Choroid plexus epithelial cell (primary cell): ENCODE data around the gene OSTN.

ENCODE experiments used
- DNase-seq: peaks from one replicate; pipeline ENCODE4 v3.0.0-alpha.2; 2010; ENCODE audit warnings: low read depth
- H3K4me3 ChIP-seq: 2 replicates; pipeline ENCODE4 v1.5.1; 2011; ENCODE audit warnings: low read depth, mild to moderate bottlenecking, control low read depth, low read length, moderate library complexity
- TF ChIP-seq, protein P1 (sequence below): conservative IDR thresholded peaks from 2 replicates; pipeline ENCODE4 v1.5.1; 2011; ENCODE audit warnings: low read depth, mild to moderate bottlenecking, control low read depth, inconsistent platforms, low read length, moderate library complexity

The OSTN gene

DNA sequence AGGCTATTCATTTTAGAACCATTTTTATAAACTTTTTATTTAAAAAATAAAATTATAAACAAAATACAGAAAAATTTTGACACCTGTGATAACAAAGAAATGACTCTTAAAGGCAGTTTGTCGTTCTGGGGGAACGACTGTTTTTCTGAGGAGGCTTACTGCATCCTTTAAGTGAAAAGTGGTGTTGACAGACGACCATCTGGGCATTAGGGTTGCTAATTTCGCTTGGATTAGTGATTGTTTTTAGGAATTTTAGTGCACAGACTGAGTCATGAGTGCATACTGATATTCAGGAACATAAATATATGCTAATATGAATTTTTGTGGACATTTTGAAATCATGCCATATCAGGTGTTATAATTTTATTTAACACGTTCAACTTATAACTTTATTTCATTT, 28.5 kb downstream of the OSTN start:
- no peak overlapping the region for H3K4me3 ChIP-seq
- no peak for DNase-seq
- TF ChIP-seq, protein P1, sequence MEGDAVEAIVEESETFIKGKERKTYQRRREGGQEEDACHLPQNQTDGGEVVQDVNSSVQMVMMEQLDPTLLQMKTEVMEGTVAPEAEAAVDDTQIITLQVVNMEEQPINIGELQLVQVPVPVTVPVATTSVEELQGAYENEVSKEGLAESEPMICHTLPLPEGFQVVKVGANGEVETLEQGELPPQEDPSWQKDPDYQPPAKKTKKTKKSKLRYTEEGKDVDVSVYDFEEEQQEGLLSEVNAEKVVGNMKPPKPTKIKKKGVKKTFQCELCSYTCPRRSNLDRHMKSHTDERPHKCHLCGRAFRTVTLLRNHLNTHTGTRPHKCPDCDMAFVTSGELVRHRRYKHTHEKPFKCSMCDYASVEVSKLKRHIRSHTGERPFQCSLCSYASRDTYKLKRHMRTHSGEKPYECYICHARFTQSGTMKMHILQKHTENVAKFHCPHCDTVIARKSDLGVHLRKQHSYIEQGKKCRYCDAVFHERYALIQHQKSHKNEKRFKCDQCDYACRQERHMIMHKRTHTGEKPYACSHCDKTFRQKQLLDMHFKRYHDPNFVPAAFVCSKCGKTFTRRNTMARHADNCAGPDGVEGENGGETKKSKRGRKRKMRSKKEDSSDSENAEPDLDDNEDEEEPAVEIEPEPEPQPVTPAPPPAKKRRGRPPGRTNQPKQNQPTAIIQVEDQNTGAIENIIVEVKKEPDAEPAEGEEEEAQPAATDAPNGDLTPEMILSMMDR, result no peak

DNA sequence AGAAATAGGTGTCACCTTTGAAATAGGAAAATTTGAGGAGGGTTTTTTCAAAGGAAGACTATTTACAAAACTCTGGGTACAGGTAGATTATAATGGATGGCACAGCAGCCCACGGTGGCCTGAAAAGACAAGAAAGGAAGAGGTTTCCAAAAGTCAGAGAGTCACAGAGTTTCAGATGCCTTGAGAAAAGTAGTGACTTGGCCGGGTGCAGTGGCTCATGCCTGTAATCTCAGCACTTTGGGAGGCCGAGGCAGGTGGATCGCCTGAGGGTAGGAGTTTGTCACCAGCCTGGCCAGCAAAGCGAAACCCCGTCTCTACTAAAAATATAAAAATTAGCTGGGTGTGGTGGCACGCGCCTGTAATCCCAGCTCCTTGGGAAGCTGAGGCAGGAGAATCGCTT, 35.2 kb downstream of the OSTN start:
- TF ChIP-seq, protein P1, result no peak
- no peak overlapping the region for H3K4me3 ChIP-seq
- no peak for DNase-seq

DNA sequence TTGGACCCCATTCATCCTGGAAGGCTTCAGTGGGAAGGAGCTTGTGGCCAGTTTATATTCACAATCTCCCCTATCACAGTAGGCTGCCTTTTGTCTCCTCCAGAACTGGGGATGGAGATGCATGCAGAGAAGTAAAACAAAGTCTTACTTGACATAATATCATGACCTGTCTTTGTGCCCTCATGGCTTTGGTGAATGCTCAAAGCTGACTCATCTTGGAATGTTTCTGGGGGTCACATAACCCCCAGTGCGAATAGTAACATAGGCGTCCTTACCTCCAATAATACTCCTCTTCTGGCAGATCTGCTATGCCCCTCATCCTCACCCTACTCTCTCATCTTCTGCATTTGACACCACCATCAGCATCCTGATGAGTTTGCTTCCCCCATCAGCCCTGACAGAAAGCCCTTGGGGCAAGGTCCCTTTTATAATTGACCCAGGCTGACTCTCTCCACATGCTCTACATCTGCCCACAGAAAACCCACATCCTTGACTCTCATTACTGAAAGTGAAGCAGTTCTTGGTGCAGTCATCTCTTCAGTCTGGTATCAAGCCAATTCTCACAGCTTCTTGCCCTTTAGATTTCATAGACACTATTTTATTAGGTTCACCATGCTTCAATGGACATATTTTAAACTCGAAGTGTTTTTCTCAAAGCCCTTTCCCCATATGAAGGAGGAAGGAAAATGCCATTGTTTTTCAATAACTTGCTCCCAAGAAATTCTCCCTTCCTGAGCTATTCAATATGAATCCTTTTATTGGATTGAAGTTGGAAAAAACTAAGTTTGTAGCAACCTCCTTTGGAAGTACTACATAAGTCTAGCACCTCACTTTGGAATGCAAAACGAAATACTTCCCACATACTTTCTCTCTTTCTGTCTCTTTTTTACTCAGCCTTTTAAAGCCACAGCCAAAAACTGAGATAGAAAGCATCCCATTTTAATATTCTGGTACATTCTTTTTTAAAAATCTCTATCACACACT, 36.6 kb downstream of the OSTN start:
- no peak overlapping the region for H3K4me3 ChIP-seq
- TF ChIP-seq, protein P1, result no peak
- DNase-seq, result peak; percentile 71

DNA sequence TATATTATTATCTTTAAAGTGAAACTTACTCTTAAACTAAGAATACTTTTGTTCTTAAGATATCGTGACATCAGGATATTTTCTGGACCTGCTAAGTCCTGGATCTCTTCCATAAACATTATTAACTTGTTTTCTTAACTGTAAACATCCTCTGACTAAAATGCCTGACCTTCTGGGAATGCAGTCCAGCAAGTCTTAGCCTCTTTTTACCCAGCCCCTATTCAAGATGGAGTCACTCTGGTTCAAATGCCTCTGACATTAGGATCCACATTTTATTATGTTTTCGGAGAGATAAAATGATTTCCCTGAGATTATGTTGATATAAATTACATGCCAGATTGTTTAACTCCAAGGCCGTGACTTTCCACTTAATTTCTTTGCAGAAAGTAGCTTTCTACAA, 37.6 kb downstream of the OSTN start:
- TF ChIP-seq, protein P1, result no peak
- no peak overlapping the region for H3K4me3 ChIP-seq
- peak; percentile 36 for DNase-seq

DNA sequence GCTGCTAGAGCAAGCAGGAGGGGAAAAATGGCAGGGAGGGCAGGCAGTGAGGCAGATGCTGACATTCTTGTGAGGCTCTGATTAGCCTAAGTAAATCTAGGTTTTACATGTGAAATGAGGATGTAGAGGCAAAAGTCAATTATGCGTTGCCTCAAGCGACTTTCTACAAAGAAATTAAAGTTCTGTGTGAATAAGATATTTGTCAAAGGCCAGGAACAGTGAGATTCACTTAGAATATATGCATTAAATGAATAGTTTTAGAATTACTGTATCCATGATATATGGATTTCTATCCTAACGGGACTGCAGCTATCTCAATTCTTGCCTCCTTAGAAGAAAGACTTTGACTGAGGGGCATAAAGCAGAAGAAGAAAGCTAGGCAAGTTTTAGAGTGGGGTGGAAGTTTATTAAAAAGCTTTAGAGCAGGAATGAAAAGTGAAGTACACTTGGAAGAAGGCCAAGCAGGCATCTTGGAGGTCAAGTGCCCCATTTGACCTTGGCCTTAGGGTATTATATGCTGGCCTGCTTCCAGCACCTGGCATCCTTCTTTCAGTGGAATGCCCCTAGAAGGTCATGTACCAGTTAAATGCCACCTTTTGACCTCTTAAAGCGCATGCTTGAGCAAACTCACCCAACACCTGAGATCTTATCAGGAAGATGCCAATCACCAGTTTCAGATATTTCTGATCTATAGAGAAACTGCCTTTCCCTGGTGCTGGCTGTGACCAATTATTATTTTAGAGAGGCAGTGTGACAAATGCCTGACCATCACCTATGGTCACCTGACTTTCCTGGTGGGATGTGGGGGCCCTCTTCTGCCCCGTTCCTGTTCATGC, 38.2 kb downstream of the OSTN start:
- TF ChIP-seq, protein P1, result no peak
- no peak for DNase-seq
- no peak overlapping the region for H3K4me3 ChIP-seq

DNA sequence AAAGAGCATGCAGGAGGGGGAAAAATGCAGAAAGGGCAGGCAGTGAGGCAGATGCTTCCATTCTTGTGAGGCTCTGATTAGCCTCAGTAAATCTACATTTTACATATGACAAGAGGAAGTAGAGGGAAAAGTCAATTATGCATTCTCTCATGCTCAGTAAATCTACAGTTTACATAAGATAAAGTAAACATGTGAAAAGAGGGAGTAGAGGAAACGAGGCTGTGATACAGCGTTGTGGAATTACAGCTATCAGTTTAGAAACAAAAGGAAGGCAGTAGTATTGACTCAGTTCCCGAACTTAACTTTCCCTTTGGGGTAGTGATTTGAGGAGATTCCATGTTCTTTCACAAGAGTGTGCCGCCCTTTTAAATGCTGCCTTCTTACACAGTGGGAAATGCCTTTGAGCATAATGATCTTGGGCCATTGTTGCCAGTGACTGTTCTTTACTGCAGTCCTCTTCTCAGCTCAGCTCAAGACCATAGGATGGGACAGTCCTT, 39.3 kb downstream of the OSTN start:
- TF ChIP-seq, protein P1, result no peak
- H3K4me3 ChIP-seq, result no peak overlapping the region
- peak; percentile 58 for DNase-seq
